ENCODE data around the gene SOSTDC1.
"Not testable (repeated sequence)": the region's sequence is repeated elsewhere in the genome, so short reads cannot be mapped to it uniquely, and the experiment has no call there.

The SOSTDC1 gene

GRCh38 chr7:16465469-16466361 lies at the start of gene SOSTDC1:
SOSTDC1 (minus strand) TSS chr7:16465738; CDS start chr7:16465668, 70 bp downstream.
- H3K27ac ChIP-seq (ENCODE audit: low read length) = peak within 1 kb of the TSS; percentile 47
- peak within 1 kb of the TSS; percentile 49 to 51 for H3K4me3 ChIP-seq (ENCODE audit: low read depth in 1 of 2, low read length in 2 of 2)
- H3K9me3 ChIP-seq (ENCODE audit: control insufficient read depth in 1 of 2, low read length in 2 of 2) = no peaks in the 10 kb centered on the region
- H3K27me3 ChIP-seq (ENCODE audit: low read depth, low read length) = no peaks in the 10 kb centered on the region
- H3K4me1 ChIP-seq (ENCODE audit: control insufficient read depth in 1 of 2, insufficient read depth in 2 of 2, low read length in 2 of 2) = peaks cover 0 to 4% of the 10 kb centered on the region in 2 donors
- H3K36me3 ChIP-seq (ENCODE audit: control insufficient read depth in 1 of 2, insufficient read depth in 2 of 2, low read length in 2 of 2) = no peaks in the 10 kb centered on the region

- Histone ChIP-seq H3K4me3 (ENCODE audit: low read depth in 1 of 2, low read length in 2 of 2) (no peak overlapping the region), H3K27me3 (ENCODE audit: low read depth, low read length) (no peaks in the 10 kb centered on the region), H3K9me3 (ENCODE audit: control insufficient read depth in 1 of 2, low read length in 2 of 2) (no peaks in the 10 kb centered on the region), H3K27ac (ENCODE audit: low read length) (no peak overlapping the region), H3K4me1 (ENCODE audit: control insufficient read depth in 1 of 2, insufficient read depth in 2 of 2, low read length in 2 of 2) (no peaks in the 10 kb centered on the region), H3K36me3 (ENCODE audit: control insufficient read depth in 1 of 2, insufficient read depth in 2 of 2, low read length in 2 of 2) (no peaks in the 10 kb centered on the region)
Observed at GRCh38 chr7:16514729-16515128, 49.2 kb upstream of the SOSTDC1 start.

GRCh38 chr7:16514271-16514670 lies 48.7 kb upstream of the SOSTDC1 start:
- H3K36me3 ChIP-seq (ENCODE audit: control insufficient read depth in 1 of 2, insufficient read depth in 2 of 2, low read length in 2 of 2) = no peaks in the 10 kb centered on the region

GRCh38 chr7:16512097-16512496 lies 46.6 kb upstream of the SOSTDC1 start:
- no peak overlapping the region for H3K4me3 ChIP-seq (ENCODE audit: low read depth in 1 of 2, low read length in 2 of 2)
- H3K27ac ChIP-seq (ENCODE audit: low read length) = no peak overlapping the region
- no peaks in the 10 kb centered on the region for H3K4me1 ChIP-seq (ENCODE audit: control insufficient read depth in 1 of 2, insufficient read depth in 2 of 2, low read length in 2 of 2)
- H3K27me3 ChIP-seq (ENCODE audit: low read depth, low read length) = no peaks in the 10 kb centered on the region
- H3K9me3 ChIP-seq (ENCODE audit: control insufficient read depth in 1 of 2, low read length in 2 of 2) = no peaks in the 10 kb centered on the region
- H3K36me3 ChIP-seq (ENCODE audit: control insufficient read depth in 1 of 2, insufficient read depth in 2 of 2, low read length in 2 of 2) = no peaks in the 10 kb centered on the region

More at GRCh38 chr7:16514271-16514670, 48.7 kb upstream of the SOSTDC1 start:
- Histone ChIP-seq H3K4me1 (ENCODE audit: control insufficient read depth in 1 of 2, insufficient read depth in 2 of 2, low read length in 2 of 2) (no peaks in the 10 kb centered on the region), H3K27ac (ENCODE audit: low read length) (no peak overlapping the region), H3K9me3 (ENCODE audit: control insufficient read depth in 1 of 2, low read length in 2 of 2) (no peaks in the 10 kb centered on the region), H3K27me3 (ENCODE audit: low read depth, low read length) (no peaks in the 10 kb centered on the region), H3K4me3 (ENCODE audit: low read depth in 1 of 2, low read length in 2 of 2) (no peak overlapping the region)

- H3K4me3 ChIP-seq (ENCODE audit: low read depth in 1 of 2, low read length in 2 of 2) = no peak overlapping the region
- H3K4me1 ChIP-seq (ENCODE audit: control insufficient read depth in 1 of 2, insufficient read depth in 2 of 2, low read length in 2 of 2) = no peaks in the 10 kb centered on the region
- H3K9me3 ChIP-seq (ENCODE audit: control insufficient read depth in 1 of 2, low read length in 2 of 2) = no peaks in the 10 kb centered on the region
- H3K36me3 ChIP-seq (ENCODE audit: control insufficient read depth in 1 of 2, insufficient read depth in 2 of 2, low read length in 2 of 2) = no peaks in the 10 kb centered on the region
- H3K27ac ChIP-seq (ENCODE audit: low read length) = no peak overlapping the region
- H3K27me3 ChIP-seq (ENCODE audit: low read depth, low read length) = no peaks in the 10 kb centered on the region
Observed at GRCh38 chr7:16511314-16511713, 45.8 kb upstream of the SOSTDC1 start.

GRCh38 chr7:16509829-16510228 lies 44.3 kb upstream of the SOSTDC1 start:
- H3K9me3 ChIP-seq (ENCODE audit: control insufficient read depth in 1 of 2, low read length in 2 of 2) = no peaks in the 10 kb centered on the region
- H3K27ac ChIP-seq (ENCODE audit: low read length) = no peak overlapping the region
- H3K27me3 ChIP-seq (ENCODE audit: low read depth, low read length) = no peaks in the 10 kb centered on the region
- H3K36me3 ChIP-seq (ENCODE audit: control insufficient read depth in 1 of 2, insufficient read depth in 2 of 2, low read length in 2 of 2) = no peaks in the 10 kb centered on the region
- no peaks in the 10 kb centered on the region for H3K4me1 ChIP-seq (ENCODE audit: control insufficient read depth in 1 of 2, insufficient read depth in 2 of 2, low read length in 2 of 2)
- H3K4me3 ChIP-seq (ENCODE audit: low read depth in 1 of 2, low read length in 2 of 2) = no peak overlapping the region

- not testable (repeated sequence) for H3K27me3 ChIP-seq (ENCODE audit: low read depth, low read length); H3K4me1 ChIP-seq (ENCODE audit: control insufficient read depth in 1 of 2, insufficient read depth in 2 of 2, low read length in 2 of 2); H3K27ac ChIP-seq (ENCODE audit: low read length); H3K9me3 ChIP-seq (ENCODE audit: control insufficient read depth in 1 of 2, low read length in 2 of 2); H3K36me3 ChIP-seq (ENCODE audit: control insufficient read depth in 1 of 2, insufficient read depth in 2 of 2, low read length in 2 of 2); H3K4me3 ChIP-seq (ENCODE audit: low read depth in 1 of 2, low read length in 2 of 2)
Observed at GRCh38 chr7:16506422-16506821, 40.9 kb upstream of the SOSTDC1 start.

GRCh38 chr7:16504019-16504418 lies 38.5 kb upstream of the SOSTDC1 start:
- Histone ChIP-seq H3K27me3 (ENCODE audit: low read depth, low read length) (no peaks in the 10 kb centered on the region), H3K4me1 (ENCODE audit: control insufficient read depth in 1 of 2, insufficient read depth in 2 of 2, low read length in 2 of 2) (no peaks in the 10 kb centered on the region), H3K36me3 (ENCODE audit: control insufficient read depth in 1 of 2, insufficient read depth in 2 of 2, low read length in 2 of 2) (no peaks in the 10 kb centered on the region), H3K9me3 (ENCODE audit: control insufficient read depth in 1 of 2, low read length in 2 of 2) (no peaks in the 10 kb centered on the region), H3K4me3 (ENCODE audit: low read depth in 1 of 2, low read length in 2 of 2) (no peak overlapping the region), H3K27ac (ENCODE audit: low read length) (no peak overlapping the region)

GRCh38 chr7:16502303-16502702 lies 36.8 kb upstream of the SOSTDC1 start:
- no peaks in the 10 kb centered on the region for H3K9me3 ChIP-seq (ENCODE audit: control insufficient read depth in 1 of 2, low read length in 2 of 2)
- H3K27ac ChIP-seq (ENCODE audit: low read length) = no peak overlapping the region
- no peaks in the 10 kb centered on the region for H3K36me3 ChIP-seq (ENCODE audit: control insufficient read depth in 1 of 2, insufficient read depth in 2 of 2, low read length in 2 of 2)
- H3K4me1 ChIP-seq (ENCODE audit: control insufficient read depth in 1 of 2, insufficient read depth in 2 of 2, low read length in 2 of 2) = no peaks in the 10 kb centered on the region
- no peak overlapping the region for H3K4me3 ChIP-seq (ENCODE audit: low read depth in 1 of 2, low read length in 2 of 2)
- no peaks in the 10 kb centered on the region for H3K27me3 ChIP-seq (ENCODE audit: low read depth, low read length)

- Histone ChIP-seq H3K4me3 (ENCODE audit: low read depth in 1 of 2, low read length in 2 of 2) (no peak overlapping the region), H3K9me3 (ENCODE audit: control insufficient read depth in 1 of 2, low read length in 2 of 2) (no peaks in the 10 kb centered on the region), H3K27ac (ENCODE audit: low read length) (no peak overlapping the region), H3K27me3 (ENCODE audit: low read depth, low read length) (no peaks in the 10 kb centered on the region), H3K4me1 (ENCODE audit: control insufficient read depth in 1 of 2, insufficient read depth in 2 of 2, low read length in 2 of 2) (no peaks in the 10 kb centered on the region), H3K36me3 (ENCODE audit: control insufficient read depth in 1 of 2, insufficient read depth in 2 of 2, low read length in 2 of 2) (no peaks in the 10 kb centered on the region)
Observed at GRCh38 chr7:16498122-16498521, 32.6 kb upstream of the SOSTDC1 start.

GRCh38 chr7:16494955-16495719 lies 29.6 kb upstream of the SOSTDC1 start:
- no peaks in the 10 kb centered on the region for H3K27me3 ChIP-seq (ENCODE audit: low read depth, low read length)
- H3K9me3 ChIP-seq (ENCODE audit: control insufficient read depth in 1 of 2, low read length in 2 of 2) = no peaks in the 10 kb centered on the region
- no peak overlapping the region for H3K4me3 ChIP-seq (ENCODE audit: low read depth in 1 of 2, low read length in 2 of 2)
- no peak overlapping the region for H3K27ac ChIP-seq (ENCODE audit: low read length)
- no peaks in the 10 kb centered on the region for H3K36me3 ChIP-seq (ENCODE audit: control insufficient read depth in 1 of 2, insufficient read depth in 2 of 2, low read length in 2 of 2)
- no peaks in the 10 kb centered on the region for H3K4me1 ChIP-seq (ENCODE audit: control insufficient read depth in 1 of 2, insufficient read depth in 2 of 2, low read length in 2 of 2)
